Fibroblast of the aortic adventitia (primary cell): Measurements from ENCODE around the gene GABARAPL2. TPM values are rescaled to one million over a fixed set of nuclear protein-coding genes. Genes with fewer than 3 reads are reported as not detected.

Source experiments
- DNase-seq: peaks from one replicate; pipeline ENCODE4 v3.0.0-alpha.2; 2010; ENCODE audit warnings: low read depth
- H3K4me3 ChIP-seq: 2 replicates; pipeline ENCODE4 v1.5.1; 2011; ENCODE audit warnings: low read depth, mild to moderate bottlenecking, control low read depth, low read length, moderate library complexity
- total RNA-seq: library from RNA; depleted of rRNA; stranded (reverse); fragments of >200 nt; gene quantifications from 2 replicates; pipeline ENCODE4 v1.2.3, GENCODE V29; 2012; ENCODE audit warnings: low replicate concordance
- TF ChIP-seq, protein P1 (sequence below): IDR thresholded peaks from 2 replicates; pipeline ENCODE4 v1.5.1; 2011; ENCODE audit warnings: mild to moderate bottlenecking, low read length, control low read depth, inconsistent platforms; ENCODE audit not compliant: insufficient read depth

The GABARAPL2 gene, protein sequence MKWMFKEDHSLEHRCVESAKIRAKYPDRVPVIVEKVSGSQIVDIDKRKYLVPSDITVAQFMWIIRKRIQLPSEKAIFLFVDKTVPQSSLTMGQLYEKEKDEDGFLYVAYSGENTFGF
- 46.5 and 105 TPM in 2 replicates for total RNA-seq

DNA sequence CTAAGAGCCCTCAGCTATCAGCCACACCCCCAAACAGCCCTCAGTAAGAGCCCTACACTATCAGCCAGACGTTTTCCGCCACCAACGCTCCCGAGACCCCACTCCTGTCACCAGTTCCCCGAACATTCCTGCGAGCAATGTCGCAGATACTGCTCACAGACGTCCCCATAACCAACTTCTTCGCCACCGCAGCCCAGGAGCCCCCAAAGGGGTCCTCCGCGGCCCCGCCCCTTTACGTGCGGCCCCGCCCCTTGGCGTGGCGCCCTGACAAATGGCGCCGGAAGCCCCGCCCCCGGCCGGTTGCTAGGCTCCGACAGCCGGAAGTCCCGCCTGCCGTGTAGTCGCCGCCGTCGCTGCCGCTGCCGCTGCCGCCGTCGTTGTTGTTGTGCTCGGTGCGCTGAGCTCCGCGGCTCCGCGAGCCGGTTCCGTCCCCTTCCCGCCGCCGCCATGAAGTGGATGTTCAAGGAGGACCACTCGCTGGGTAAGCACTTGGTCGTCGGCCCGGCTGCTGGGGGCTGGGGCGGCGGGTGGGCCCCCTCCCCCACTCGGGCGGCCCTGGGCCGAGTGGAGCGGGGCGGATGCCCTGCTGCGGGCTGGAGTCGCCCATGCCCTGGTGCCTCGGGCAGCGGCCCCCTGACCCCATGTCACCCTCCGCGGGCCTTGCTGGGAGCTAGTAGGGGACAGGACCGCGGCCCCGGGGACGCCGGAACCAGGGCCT is at the start of gene GABARAPL2:
GABARAPL2 (plus strand) TSS at position 340 of the 718 bp plus-strand sequence; CDS start at position 448, 108 bp downstream.
- TF ChIP-seq, protein P1, sequence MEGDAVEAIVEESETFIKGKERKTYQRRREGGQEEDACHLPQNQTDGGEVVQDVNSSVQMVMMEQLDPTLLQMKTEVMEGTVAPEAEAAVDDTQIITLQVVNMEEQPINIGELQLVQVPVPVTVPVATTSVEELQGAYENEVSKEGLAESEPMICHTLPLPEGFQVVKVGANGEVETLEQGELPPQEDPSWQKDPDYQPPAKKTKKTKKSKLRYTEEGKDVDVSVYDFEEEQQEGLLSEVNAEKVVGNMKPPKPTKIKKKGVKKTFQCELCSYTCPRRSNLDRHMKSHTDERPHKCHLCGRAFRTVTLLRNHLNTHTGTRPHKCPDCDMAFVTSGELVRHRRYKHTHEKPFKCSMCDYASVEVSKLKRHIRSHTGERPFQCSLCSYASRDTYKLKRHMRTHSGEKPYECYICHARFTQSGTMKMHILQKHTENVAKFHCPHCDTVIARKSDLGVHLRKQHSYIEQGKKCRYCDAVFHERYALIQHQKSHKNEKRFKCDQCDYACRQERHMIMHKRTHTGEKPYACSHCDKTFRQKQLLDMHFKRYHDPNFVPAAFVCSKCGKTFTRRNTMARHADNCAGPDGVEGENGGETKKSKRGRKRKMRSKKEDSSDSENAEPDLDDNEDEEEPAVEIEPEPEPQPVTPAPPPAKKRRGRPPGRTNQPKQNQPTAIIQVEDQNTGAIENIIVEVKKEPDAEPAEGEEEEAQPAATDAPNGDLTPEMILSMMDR, result no peak
- peak; percentile 62 for DNase-seq
- peak within 1 kb of the TSS; percentile 98 for H3K4me3 ChIP-seq

DNA sequence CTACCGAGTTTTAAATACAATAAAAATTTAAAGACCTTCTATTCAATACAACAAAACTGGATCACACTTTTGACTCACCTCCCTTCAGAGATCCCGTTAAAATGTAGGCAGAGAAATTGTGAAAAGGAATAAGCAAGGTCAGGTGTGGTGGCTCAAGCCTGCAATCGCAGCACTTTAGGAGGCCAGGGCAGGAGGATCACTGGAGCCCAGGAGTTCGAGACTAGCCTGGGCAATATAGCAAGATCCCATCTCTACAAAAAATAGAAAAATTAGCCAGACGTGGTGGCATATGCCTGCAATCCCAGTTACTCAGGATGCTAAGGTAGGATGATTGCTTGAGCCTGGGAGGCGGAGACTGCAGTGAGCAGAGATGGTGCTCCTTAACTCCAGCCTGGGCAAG is 47.0 kb upstream of the GABARAPL2 start:
- TF ChIP-seq, protein P1, result no peak
- H3K4me3 ChIP-seq, result no peak overlapping the region
- no peak for DNase-seq

DNA sequence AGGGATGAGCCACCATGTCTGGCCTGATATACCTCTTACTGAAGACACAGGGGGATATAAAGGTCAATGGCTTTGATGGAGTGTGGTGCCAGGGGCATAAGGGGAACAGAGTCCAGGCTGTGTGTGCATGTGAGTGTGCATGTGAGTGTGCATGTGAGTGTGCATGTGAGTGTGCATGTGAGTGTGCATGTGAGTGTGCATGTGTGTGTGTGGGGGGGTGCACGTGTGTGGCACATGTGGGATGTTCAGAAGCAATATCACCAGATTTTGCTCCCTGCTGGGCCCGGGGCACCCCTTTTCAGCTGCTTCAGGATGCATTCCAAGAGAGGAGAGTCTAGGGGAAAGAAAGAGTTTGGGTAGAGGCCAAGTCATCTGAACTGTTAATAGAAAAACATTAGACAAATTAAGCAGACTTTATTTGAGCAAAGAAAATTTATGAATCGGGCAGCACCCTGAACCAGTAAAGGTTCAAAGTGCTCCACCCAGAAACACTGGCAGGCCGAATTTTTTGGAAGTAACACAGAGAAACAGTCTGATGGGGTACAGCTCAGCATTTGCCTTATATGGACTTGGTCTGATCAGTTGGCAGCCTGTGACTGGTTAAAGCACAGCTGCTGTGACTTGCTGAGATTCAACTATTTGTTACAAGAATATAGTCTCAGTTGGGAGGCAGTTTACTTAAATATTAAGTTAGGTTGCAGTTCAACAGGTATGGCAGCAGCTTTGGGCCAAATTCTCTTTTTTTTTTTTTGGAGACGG is 40.0 kb upstream of the GABARAPL2 start:
- TF ChIP-seq, protein P1, result no peak
- H3K4me3 ChIP-seq, result no peak overlapping the region
- DNase-seq, result no peak

DNA sequence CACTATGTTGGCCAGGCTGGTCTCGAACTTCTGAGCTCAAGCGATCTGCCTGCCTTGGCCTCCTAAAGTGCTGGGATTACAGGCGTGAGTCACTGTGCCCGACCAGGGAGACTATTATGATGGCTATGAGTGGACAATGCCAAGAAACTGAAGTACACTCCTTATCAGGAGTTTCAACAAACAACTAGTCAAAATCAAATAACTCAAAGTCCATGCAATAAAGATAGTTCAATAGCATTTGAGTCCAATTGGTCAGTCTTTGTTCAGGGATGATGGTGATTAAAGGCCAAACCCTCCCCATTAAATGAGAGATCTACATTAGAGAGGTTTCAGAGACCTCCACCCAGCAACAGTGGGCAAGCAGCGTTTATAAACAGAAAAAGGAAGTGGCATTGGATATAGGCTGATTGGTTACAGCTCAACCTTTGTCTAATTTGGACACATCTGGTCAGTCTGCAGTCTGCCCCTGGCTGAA is 38.3 kb upstream of the GABARAPL2 start:
- peak; percentile 19 for DNase-seq
- TF ChIP-seq, protein P1, result no peak
- no peak overlapping the region for H3K4me3 ChIP-seq

DNA sequence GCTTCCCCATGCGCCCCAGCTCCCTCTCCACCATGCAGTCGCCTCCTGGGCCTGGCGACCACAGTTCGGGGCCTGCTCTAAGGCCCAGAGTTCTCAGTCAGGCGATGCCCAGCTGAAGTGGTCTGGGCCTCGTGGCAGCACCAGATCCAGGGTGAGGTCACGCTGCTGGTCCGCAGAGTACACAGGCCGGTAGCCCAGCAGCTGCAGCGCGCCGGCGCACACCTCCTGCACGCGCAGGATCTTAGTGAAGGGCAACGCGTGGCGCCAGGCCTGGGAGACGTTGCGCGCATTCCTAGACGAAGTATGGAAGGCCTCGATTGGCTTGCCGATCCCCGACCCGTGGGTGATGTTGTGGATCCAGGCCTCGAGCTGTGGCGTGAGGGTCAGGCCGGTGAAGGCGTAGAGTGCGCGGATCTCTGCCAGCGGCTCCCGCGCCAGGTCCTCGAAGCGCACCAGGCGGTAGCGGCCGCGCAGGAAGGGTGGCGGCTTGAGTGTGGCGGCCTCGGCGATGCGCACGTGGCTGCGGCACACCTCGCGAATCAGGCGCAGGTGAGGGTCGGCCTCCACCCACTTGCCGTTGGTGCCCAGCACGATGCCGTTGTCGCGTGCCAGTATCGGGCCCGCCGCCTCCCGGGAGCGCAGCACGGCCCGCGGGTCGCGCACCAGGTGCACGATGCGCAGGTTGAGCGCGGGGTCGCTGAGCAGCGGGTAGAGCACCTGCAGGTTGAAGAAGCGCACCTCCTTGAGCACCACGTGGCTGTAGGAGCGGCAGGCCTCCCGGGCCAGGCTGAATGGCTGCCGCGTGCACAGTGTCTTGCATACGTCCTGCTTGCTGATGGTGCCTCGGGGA is 36.9 kb upstream of the GABARAPL2 start:
- H3K4me3 ChIP-seq, result no peak overlapping the region
- DNase-seq, result no peak
- TF ChIP-seq, protein P1, result no peak

DNA sequence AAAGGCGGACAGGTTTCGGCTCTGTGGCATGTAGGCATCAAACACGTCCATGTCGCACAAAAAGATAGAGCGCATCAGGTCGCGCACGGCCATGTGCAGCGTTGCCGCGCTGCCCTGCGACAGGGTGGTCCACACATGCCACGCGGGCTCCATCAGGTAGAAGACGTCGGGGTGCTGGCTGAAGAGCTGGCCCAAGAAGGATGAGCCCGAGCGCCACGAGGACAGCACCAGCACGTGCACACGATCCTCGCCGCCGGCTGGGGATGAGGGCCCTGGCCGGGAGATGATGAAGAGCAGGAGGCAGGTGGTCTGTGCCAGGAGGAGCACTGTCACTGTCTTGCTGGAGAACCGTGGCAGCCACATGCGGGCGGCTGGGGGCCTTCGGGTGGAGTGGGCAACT is 36.2 kb upstream of the GABARAPL2 start:
- DNase-seq, result no peak
- H3K4me3 ChIP-seq, result no peak overlapping the region
- TF ChIP-seq, protein P1, result no peak
